OCI-LY1 (cell line): ENCODE measurements around the gene METTL25B.

Source experiments
- H2AFZ ChIP-seq: fragments of 200-600 bp; sonication (generic), shearing (Covaris generic); 2 replicates; pipeline ENCODE4 v1.6.0; 2014; ENCODE audit warnings: antibody characterized with exemption, mild to moderate bottlenecking, low read length
- H3F3A ChIP-seq: fragments of 200-600 bp; sonication (generic), shearing (Covaris generic); 2 replicates; pipeline ENCODE4 v1.6.0; 2014; ENCODE audit warnings: mild to moderate bottlenecking, antibody characterized with exemption, low read length, moderate library complexity; ENCODE audit not compliant: insufficient read depth
- H3K27ac ChIP-seq: fragments of 200-600 bp; sonication (generic); 2 replicates; pipeline ENCODE4 v1.5.1; 2014; ENCODE audit warnings: low read length, mixed run types, mild to moderate bottlenecking, low read depth; ENCODE audit not compliant: poor library complexity, severe bottlenecking
- H3K27me3 ChIP-seq: fragments of 200-600 bp; sonication (generic); 2 replicates; pipeline ENCODE4 v1.6.0; 2014; ENCODE audit warnings: antibody characterized with exemption, mild to moderate bottlenecking, low read length, moderate library complexity; ENCODE audit not compliant: insufficient read depth
- H3K36me3 ChIP-seq: fragments of 200-600 bp; sonication (generic); 2 replicates; pipeline ENCODE4 v1.6.1; 2014; ENCODE audit warnings: mild to moderate bottlenecking, antibody characterized with exemption, low read length, moderate library complexity, mixed read lengths; ENCODE audit not compliant: insufficient read depth
- H3K4me1 ChIP-seq: fragments of 200-600 bp; sonication (generic); 2 replicates; pipeline ENCODE4 v1.5.1; 2014; ENCODE audit warnings: mild to moderate bottlenecking, low read length, moderate library complexity; ENCODE audit not compliant: insufficient read depth, severe bottlenecking
- H3K4me2 ChIP-seq: fragments of 200-600 bp; sonication (generic), shearing (Covaris generic); 2 replicates; pipeline ENCODE4 v1.6.1; 2014; ENCODE audit warnings: low read length
- H3K4me3 ChIP-seq: fragments of 200-600 bp; sonication (generic); 2 replicates; pipeline ENCODE4 v1.5.1; 2014; ENCODE audit warnings: low read length, low read depth, mild to moderate bottlenecking, mixed read lengths; ENCODE audit not compliant: poor library complexity, severe bottlenecking
- H3K79me2 ChIP-seq: fragments of 200-600 bp; shearing (Covaris generic); 2 replicates; pipeline ENCODE4 v1.6.1; 2016; ENCODE audit warnings: mixed run types, low read length, mixed read lengths; ENCODE audit not compliant: insufficient read depth
- H3K9ac ChIP-seq: fragments of 200-600 bp; sonication (generic), shearing (Covaris generic); 2 replicates; pipeline ENCODE4 v1.6.1; 2014; ENCODE audit warnings: mild to moderate bottlenecking, low read length, mixed read lengths
- H3K9me2 ChIP-seq: fragments of 200-600 bp; sonication (generic), shearing (Covaris generic); 2 replicates; pipeline ENCODE4 v1.6.1; 2014; ENCODE audit warnings: low read depth, mild to moderate bottlenecking, low read length, mixed read lengths
- H3K9me3 ChIP-seq: fragments of 200-600 bp; shearing (Covaris generic); 2 replicates; pipeline ENCODE4 v1.6.1; 2014; ENCODE audit warnings: low read length, mixed read lengths
- H4K20me1 ChIP-seq: fragments of 200-600 bp; sonication (generic), shearing (Covaris generic); 2 replicates; pipeline ENCODE4 v1.6.0; 2016; ENCODE audit warnings: mild to moderate bottlenecking, low read length; ENCODE audit not compliant: insufficient read depth
- EZH2 ChIP-seq: fragments of 200-600 bp; sonication (generic), shearing (Covaris generic); IDR thresholded peaks from 2 replicates; pipeline ENCODE4 v1.8.0; 2017; ENCODE audit warnings: borderline replicate concordance, mixed run types, mild to moderate bottlenecking, antibody characterized with exemption, low read length, moderate library complexity, mixed read lengths
- TF ChIP-seq, protein P1 (sequence below): fragments of 200-600 bp; sonication (generic), shearing (Covaris generic); IDR thresholded peaks from 2 replicates; pipeline ENCODE4 v1.5.1; 2017; ENCODE audit warnings: mild to moderate bottlenecking, antibody characterized with exemption, low read length, moderate library complexity, mixed read lengths

The METTL25B gene

DNA sequence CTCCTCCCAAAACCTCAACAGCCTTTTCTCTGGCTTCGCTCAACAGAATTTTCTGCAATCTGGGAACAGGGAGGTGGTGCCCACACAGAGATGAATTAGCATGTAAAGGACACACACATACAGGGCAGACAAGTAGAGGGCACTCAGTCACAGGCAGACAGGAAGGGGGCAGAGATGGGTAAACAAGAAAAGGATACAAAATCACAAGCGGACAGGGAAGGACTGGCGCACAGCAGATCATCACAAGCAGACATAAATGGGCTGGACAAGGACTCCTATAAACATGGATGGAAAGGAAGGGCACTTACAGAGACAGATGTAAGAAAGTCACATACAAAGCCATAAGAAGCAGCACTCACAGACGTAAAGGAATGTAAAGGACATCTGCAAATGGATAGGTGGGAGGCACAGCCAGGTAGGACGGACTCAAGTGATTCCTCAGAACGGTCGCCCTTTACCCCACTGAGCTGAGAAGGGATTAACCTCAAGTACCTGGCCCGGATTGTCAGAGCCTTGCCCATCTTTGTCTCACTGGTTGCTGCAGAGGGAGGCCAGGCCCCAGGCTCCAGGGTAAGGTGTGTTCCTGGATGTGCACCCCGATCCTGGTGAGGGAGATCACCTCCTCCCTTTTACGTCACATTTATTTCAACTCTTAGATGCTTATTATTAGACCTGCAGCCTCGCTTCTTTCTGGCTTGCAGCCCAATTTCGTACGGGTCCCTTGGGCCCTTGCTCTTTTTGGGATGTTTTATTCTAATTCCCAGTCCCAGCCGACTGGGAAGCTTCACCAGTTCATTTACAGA, 38.2 kb downstream of the METTL25B start:
- peaks cover 34% of the 10 kb centered on the region for H3K79me2 ChIP-seq
- H3K4me1 ChIP-seq: peaks cover 29% of the 10 kb centered on the region
- H3F3A ChIP-seq: no peaks in the 10 kb centered on the region
- H3K9me3 ChIP-seq: no peaks in the 10 kb centered on the region
- peak overlapping the region; percentile 90 for H3K4me3 ChIP-seq
- no peaks in the 10 kb centered on the region for H3K27me3 ChIP-seq
- peak overlapping the region; percentile 30 for H3K27ac ChIP-seq
- peaks cover 24% of the 10 kb centered on the region for H3K36me3 ChIP-seq
- H4K20me1 ChIP-seq: no peaks in the 10 kb centered on the region
- no peaks in the 10 kb centered on the region for H3K9me2 ChIP-seq
- TF ChIP-seq, protein P1, sequence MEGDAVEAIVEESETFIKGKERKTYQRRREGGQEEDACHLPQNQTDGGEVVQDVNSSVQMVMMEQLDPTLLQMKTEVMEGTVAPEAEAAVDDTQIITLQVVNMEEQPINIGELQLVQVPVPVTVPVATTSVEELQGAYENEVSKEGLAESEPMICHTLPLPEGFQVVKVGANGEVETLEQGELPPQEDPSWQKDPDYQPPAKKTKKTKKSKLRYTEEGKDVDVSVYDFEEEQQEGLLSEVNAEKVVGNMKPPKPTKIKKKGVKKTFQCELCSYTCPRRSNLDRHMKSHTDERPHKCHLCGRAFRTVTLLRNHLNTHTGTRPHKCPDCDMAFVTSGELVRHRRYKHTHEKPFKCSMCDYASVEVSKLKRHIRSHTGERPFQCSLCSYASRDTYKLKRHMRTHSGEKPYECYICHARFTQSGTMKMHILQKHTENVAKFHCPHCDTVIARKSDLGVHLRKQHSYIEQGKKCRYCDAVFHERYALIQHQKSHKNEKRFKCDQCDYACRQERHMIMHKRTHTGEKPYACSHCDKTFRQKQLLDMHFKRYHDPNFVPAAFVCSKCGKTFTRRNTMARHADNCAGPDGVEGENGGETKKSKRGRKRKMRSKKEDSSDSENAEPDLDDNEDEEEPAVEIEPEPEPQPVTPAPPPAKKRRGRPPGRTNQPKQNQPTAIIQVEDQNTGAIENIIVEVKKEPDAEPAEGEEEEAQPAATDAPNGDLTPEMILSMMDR: no peak; the same call in 1 of the 2 replicates
- no peak for TF ChIP-seq EZH2
- peak overlapping the region; percentile 91 for H3K4me2 ChIP-seq
- H2AFZ ChIP-seq: peak overlapping the region; percentile 56; the same call in 1 of the 2 replicates
- H3K9ac ChIP-seq: peak overlapping the region; percentile 89

DNA sequence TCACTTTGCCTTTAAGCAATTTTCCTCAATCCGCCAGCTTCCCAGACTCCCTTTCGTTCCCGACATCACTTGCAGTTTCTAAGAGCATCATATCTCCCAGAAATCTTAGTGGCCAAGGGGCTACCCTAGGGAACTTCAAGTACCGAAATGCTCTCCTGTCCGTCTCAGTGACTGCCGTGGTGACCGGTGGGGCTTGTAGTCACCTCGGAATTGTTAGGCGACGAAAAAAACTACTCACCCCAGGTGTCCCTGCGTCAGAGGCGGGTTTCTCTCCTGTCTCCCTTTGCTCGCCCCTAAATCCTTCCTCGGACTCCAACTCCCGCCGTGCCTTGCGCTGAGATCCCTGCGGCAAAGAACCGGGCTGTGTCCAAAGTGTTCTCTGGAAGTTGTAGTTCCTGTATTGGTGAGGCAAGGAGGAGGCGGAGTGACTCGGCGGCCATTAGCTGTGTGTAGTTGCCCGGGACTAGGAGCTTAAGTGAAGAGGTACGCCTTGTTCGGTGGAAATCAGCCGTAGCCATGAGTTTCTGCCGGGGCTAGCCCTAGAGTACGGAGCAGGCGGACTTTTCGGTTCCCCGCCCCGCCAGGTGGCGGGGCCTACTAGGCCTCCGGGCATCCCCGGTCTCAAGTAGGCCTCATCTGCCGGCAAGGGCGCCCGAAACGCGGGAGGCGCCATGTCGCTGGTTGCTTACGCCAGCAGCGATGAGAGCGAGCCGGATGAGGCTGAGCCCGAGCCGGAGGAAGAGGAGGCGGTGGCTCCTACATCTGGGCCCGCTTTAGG, 39.0 kb downstream of the METTL25B start, which contains the start of gene PRCC:
Gene PRCC (plus strand): TSS at position 435 of the 778 bp plus-strand sequence. CDS start 237 bp downstream, at position 672.
- H3K4me1 ChIP-seq: peaks cover 29% of the 10 kb centered on the region
- no peaks in the 10 kb centered on the region for H4K20me1 ChIP-seq
- TF ChIP-seq, protein P1: no peak
- no peak for TF ChIP-seq EZH2
- H3K27ac ChIP-seq: peak within 1 kb of the TSS; percentile 74
- H3K79me2 ChIP-seq: peaks cover 42% of the 10 kb centered on the region
- no peaks in the 10 kb centered on the region for H3F3A ChIP-seq
- peak within 1 kb of the TSS; percentile 91 for H3K4me2 ChIP-seq
- no peaks in the 10 kb centered on the region for H3K9me3 ChIP-seq
- peak within 1 kb of the TSS; percentile 96 for H3K9ac ChIP-seq
- H2AFZ ChIP-seq: peak within 1 kb of the TSS; percentile 56; the same call in 1 of the 2 replicates
- peak within 1 kb of the TSS; percentile 90 for H3K4me3 ChIP-seq
- no peaks in the 10 kb centered on the region for H3K9me2 ChIP-seq
- peaks cover 24% of the 10 kb centered on the region for H3K36me3 ChIP-seq
- no peaks in the 10 kb centered on the region for H3K27me3 ChIP-seq

DNA sequence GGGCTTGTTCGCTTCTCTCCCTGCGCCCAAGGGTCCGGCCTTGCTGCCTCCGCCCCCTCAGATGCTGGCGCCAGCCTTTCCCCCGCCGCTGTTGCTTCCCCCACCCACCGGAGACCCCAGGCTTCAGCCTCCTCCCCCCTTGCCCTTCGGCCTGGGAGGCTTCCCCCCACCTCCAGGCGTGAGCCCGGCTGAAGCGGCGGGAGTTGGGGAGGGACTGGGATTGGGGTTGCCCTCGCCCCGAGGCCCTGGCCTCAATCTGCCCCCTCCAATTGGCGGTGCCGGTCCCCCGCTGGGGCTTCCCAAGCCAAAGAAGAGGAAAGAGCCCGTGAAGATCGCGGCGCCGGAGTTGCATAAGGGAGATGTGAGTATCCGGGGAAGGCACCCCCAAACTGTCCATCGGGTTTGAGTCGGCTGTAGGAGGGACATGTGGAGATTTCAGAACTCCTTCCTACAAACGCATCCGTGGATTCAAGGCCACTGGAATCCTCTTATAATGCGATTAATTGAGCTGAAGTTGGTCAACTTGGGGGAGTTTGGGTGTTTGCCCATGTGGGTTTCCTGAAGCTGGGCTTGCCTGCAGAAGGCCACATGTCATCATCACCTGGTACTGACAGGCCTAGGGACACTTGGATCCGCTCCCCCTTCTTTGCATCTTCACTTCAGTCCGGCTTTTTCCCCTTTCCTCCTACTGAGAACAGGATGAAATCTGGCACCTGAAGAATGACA, 39.8 kb downstream of the METTL25B start:
- Histone ChIP-seq H3K9me3 (no peaks in the 10 kb centered on the region), H3K9ac (peak overlapping the region; percentile 96), H3F3A (no peaks in the 10 kb centered on the region), H3K27me3 (no peaks in the 10 kb centered on the region), H3K4me3 (peak overlapping the region; percentile 90), H3K27ac (peak overlapping the region; percentile 74), H4K20me1 (no peaks in the 10 kb centered on the region), H3K9me2 (no peaks in the 10 kb centered on the region), H3K36me3 (peaks cover 32% of the 10 kb centered on the region), H3K4me2 (peak overlapping the region; percentile 86), H2AFZ (no peak overlapping the region), H3K4me1 (peaks cover 29% of the 10 kb centered on the region), H3K79me2 (peaks cover 49% of the 10 kb centered on the region)
- no peak for TF ChIP-seq EZH2
- TF ChIP-seq, protein P1: no peak
